B cell (primary cell): ENCODE measurements around the gene TTC21B. TPM values are rescaled to one million over a fixed set of nuclear protein-coding genes. Genes with fewer than 3 reads are reported as not detected.

ENCODE experiments used
- ATAC-seq: fragments of 200-7000 bp; cut with Tn5 transposase; one replicate; pipeline ENCODE4 v1.10.0; 2021; ENCODE audit warnings: low read depth, mild to moderate bottlenecking, moderate number of reproducible peaks, moderate library complexity
- CTCF ChIA-PET: fragments of 350-600 bp; sonication (Branson Sonifier 250); formaldehyde crosslinking; loops from one replicate; lab custom pipeline; 2021; ENCODE audit warnings: antibody characterized with exemption, inconsistent platforms; lab: Charles Lee
- POLR2A ChIA-PET: fragments of 350-600 bp; sonication (Branson Sonifier 250); formaldehyde crosslinking; loops from one replicate; lab custom pipeline; 2021; ENCODE audit warnings: antibody characterized with exemption; lab: Charles Lee
- DNase-seq: peaks from one replicate; pipeline ENCODE4 v3.0.0; 2013
- H2AFZ ChIP-seq: 2 replicates; pipeline ENCODE4 v1.6.1; 2012; ENCODE audit warnings: mild to moderate bottlenecking, low read depth, low read length; ENCODE audit not compliant: insufficient read depth, poor library complexity, severe bottlenecking
- H3K27ac ChIP-seq, 2 donors: 1 replicate in 1 of 2; 2 replicates in 1 of 2; pipeline ENCODE4 v1.5.1; 2012 to 2013; ENCODE audit warnings: low read length in 2 of 2, mild to moderate bottlenecking in 2 of 2, moderate library complexity in 1 of 2
- H3K27me3 ChIP-seq, 4 experiments: fragments of 200-600 bp in 1 of 4; sonication (generic) in 1 of 4; replicated peaks in 1 of 4; 1 replicate in 2 of 4; 2 replicates in 2 of 4; pipeline versions ENCODE4 v1.6.1 to v1.7.0; 2013 to 2016; ENCODE audit warnings: low read length in 3 of 4, mild to moderate bottlenecking in 2 of 4, mixed read lengths in 1 of 4, moderate library complexity in 1 of 4; ENCODE audit not compliant: insufficient read depth in 4 of 4, control insufficient read depth in 3 of 4; ENCODE audit errors: control extremely low read depth in 1 of 4
- H3K36me3 ChIP-seq, 2 experiments: replicated peaks in 1 of 2; 1 replicate in 1 of 2; 2 replicates in 1 of 2; pipeline versions ENCODE4 v1.6.1 to v1.7.1; 2013; ENCODE audit warnings: low read length in 1 of 2; ENCODE audit not compliant: insufficient read depth in 2 of 2, control insufficient read depth in 1 of 2; ENCODE audit errors: control extremely low read depth in 1 of 2, extremely low read depth in 1 of 2
- H3K4me1 ChIP-seq, 2 donors: fragments of 200-600 bp in 1 of 2; sonication (generic) in 1 of 2; 1 replicate in 1 of 2; 2 replicates in 1 of 2; pipeline versions ENCODE4 v1.5.1 to v1.6.1; 2013 to 2017; ENCODE audit warnings: low read length in 2 of 2; ENCODE audit not compliant: control insufficient read depth in 2 of 2, insufficient read depth in 2 of 2
- H3K4me2 ChIP-seq: replicated peaks from 2 replicates; pipeline ENCODE3; 2012; ENCODE audit warnings: mild to moderate bottlenecking, low read depth, low read length; ENCODE audit not compliant: poor library complexity, severe bottlenecking
- H3K4me3 ChIP-seq, 5 experiments: fragments of 200-600 bp in 1 of 5; sonication (generic) in 1 of 5; 1 replicate in 3 of 5; 2 replicates in 2 of 5; pipeline versions ENCODE4 v1.5.1 to v1.7.0; 2011 to 2016; ENCODE audit warnings: low read length in 4 of 5, mild to moderate bottlenecking in 4 of 5, low read depth in 2 of 5, control low read depth in 1 of 5, moderate library complexity in 1 of 5; ENCODE audit not compliant: insufficient read depth in 1 of 5; ENCODE audit errors: control extremely low read depth in 1 of 5, extremely low read depth in 1 of 5
- H3K79me2 ChIP-seq: fragments of 200-600 bp; sonication (generic); one replicate; pipeline ENCODE4 v1.6.0; 2016; ENCODE audit warnings: low read length; ENCODE audit not compliant: control insufficient read depth, insufficient read depth
- H3K9ac ChIP-seq: fragments of 200-600 bp; sonication (generic); 2 replicates; pipeline ENCODE4 v1.6.1; 2017; ENCODE audit warnings: mild to moderate bottlenecking, low read length, moderate library complexity
- H3K9me3 ChIP-seq, 3 donors: one replicate each; pipeline versions ENCODE4 v1.6.1 to v1.7.1; 2013; ENCODE audit warnings: low read length in 2 of 3; ENCODE audit not compliant: control insufficient read depth in 2 of 3, insufficient read depth in 1 of 3; ENCODE audit errors: control extremely low read depth in 1 of 3
- H4K20me1 ChIP-seq: 2 replicates; pipeline ENCODE4 v1.6.0; 2012; ENCODE audit warnings: mild to moderate bottlenecking, low read length; ENCODE audit not compliant: insufficient read depth, control insufficient read depth, poor library complexity, severe bottlenecking
- H3K27ac Mint-ChIP-seq: one replicate; pipeline ENCODE4 v1.8.0; 2021; ENCODE audit warnings: mixed read lengths
- H3K27me3 Mint-ChIP-seq: one replicate; pipeline ENCODE4 v1.8.0; 2021; ENCODE audit warnings: mixed read lengths
- H3K4me1 Mint-ChIP-seq: one replicate; pipeline ENCODE4 v1.8.0; 2021; ENCODE audit warnings: mixed read lengths
- H3K4me3 Mint-ChIP-seq: one replicate; pipeline ENCODE4 v1.8.0; 2021; ENCODE audit warnings: mixed read lengths
- H3K9me3 Mint-ChIP-seq: one replicate; pipeline ENCODE4 v1.8.0; 2022; ENCODE audit warnings: mixed read lengths; ENCODE audit not compliant: insufficient read depth
- EZH2 ChIP-seq: IDR thresholded peaks from 2 replicates; pipeline ENCODE4 v1.6.1; 2012; ENCODE audit warnings: borderline replicate concordance, low read depth, mild to moderate bottlenecking, moderate library complexity, low read length; ENCODE audit not compliant: insufficient read depth, poor library complexity, severe bottlenecking
- WGBS: methylation state at CpG from one replicate; pipeline ENCODE4 v1.1.5; 2013; ENCODE audit warnings: missing lambda C conversion rate; ENCODE audit not compliant: insufficient coverage; 5-methylcytosine and 5-hydroxymethylcytosine counted together
- intact Hi-C: fragments of 100-400 bp; cut with micrococcal nuclease; formaldehyde crosslinking; loops from one replicate; pipeline ENCODE4 v1.10.0; 2022
- polyA plus RNA-seq: library from polyadenylated mRNA; depleted of rRNA; stranded (reverse); fragments of >200 nt; gene quantifications from 2 replicates; pipeline ENCODE4 v1.2.3, GENCODE V29; 2012
- total RNA-seq, 2 donors: library from RNA; stranded (reverse); fragments of 120-200 nt in 1 of 2; gene quantifications; 1 replicate in 1 of 2; 2 replicates in 1 of 2; pipeline versions ENCODE4 v1.2.3 to v1.2.4, GENCODE V29; 2013 to 2022
- TF ChIP-seq, protein P1 (sequence below): fragments of 200-600 bp; IDR thresholded peaks from one replicate; pipeline ENCODE4 v1.8.0; 2022; ENCODE audit warnings: antibody characterized with exemption, mild to moderate bottlenecking

Gene TTC21B
- total and polyA plus RNA-seq, 2 donors (not counting 1 experiment from before 2014, with no cell fraction given): 11.5 to 41.5 TPM

GRCh38 chr2:165902934-165903333, 50.6 kb downstream of the TTC21B start:
- no peak for ATAC-seq
- Mint-ChIP-seq H3K9me3 (peaks cover 2% of the 10 kb centered on the region), H3K27ac (no peak overlapping the region), H3K4me1 (peaks cover 3% of the 10 kb centered on the region), H3K27me3 (no peaks in the 10 kb centered on the region), H3K4me3 (no peak overlapping the region)
- POLR2A ChIA-PET: no interaction called here
- H3K79me2 ChIP-seq: no peaks in the 10 kb centered on the region
- H3K4me2 ChIP-seq: no peak overlapping the region
- H3K27me3 ChIP-seq: no peaks in the 10 kb centered on the region
- intact Hi-C loops: no loop called here
- no peaks in the 10 kb centered on the region for H3K9me3 ChIP-seq
- H2AFZ ChIP-seq: no peak overlapping the region
- CTCF ChIA-PET: interaction anchor here (0.7 to 2.1 kb wide), 2 partner anchors 29 to 476 kb away, joined by 3 to 9 read pairs; no protein-coding TSS in a partner anchor
- H3K9ac ChIP-seq: no peak overlapping the region
- H4K20me1 ChIP-seq: no peaks in the 10 kb centered on the region
- no peak overlapping the region for H3K27ac ChIP-seq
- DNase-seq: peak; percentile 6
- H3K36me3 ChIP-seq: peaks cover 0 to 26% of the 10 kb centered on the region in 2 experiments
- peaks cover 0 to 2% of the 10 kb centered on the region in 2 donors for H3K4me1 ChIP-seq
- H3K4me3 ChIP-seq: no peak overlapping the region
- no peak for TF ChIP-seq EZH2
- TF ChIP-seq, protein P1, sequence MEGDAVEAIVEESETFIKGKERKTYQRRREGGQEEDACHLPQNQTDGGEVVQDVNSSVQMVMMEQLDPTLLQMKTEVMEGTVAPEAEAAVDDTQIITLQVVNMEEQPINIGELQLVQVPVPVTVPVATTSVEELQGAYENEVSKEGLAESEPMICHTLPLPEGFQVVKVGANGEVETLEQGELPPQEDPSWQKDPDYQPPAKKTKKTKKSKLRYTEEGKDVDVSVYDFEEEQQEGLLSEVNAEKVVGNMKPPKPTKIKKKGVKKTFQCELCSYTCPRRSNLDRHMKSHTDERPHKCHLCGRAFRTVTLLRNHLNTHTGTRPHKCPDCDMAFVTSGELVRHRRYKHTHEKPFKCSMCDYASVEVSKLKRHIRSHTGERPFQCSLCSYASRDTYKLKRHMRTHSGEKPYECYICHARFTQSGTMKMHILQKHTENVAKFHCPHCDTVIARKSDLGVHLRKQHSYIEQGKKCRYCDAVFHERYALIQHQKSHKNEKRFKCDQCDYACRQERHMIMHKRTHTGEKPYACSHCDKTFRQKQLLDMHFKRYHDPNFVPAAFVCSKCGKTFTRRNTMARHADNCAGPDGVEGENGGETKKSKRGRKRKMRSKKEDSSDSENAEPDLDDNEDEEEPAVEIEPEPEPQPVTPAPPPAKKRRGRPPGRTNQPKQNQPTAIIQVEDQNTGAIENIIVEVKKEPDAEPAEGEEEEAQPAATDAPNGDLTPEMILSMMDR: no peak

- no peak overlapping the region for H3K4me3 Mint-ChIP-seq
- Histone ChIP-seq H3K27ac (no peak overlapping the region), H3K4me3 (no peak overlapping the region), H3K27me3 (no peaks in the 10 kb centered on the region), H4K20me1 (no peaks in the 10 kb centered on the region), H3K36me3 (peaks cover 0 to 32% of the 10 kb centered on the region in 2 experiments), H3K9ac (no peak overlapping the region), H3K4me1 (peaks cover 6 to 14% of the 10 kb centered on the region in 2 donors), H2AFZ (no peak overlapping the region), H3K79me2 (no peaks in the 10 kb centered on the region), H3K9me3 (no peaks in the 10 kb centered on the region), H3K4me2 (no peak overlapping the region)
- DNase-seq: no peak
- no peak for TF ChIP-seq EZH2
- TF ChIP-seq, protein P1: no peak
- ATAC-seq: no peak
- peaks cover 7% of the 10 kb centered on the region for H3K4me1 Mint-ChIP-seq
- H3K27ac Mint-ChIP-seq: no peak overlapping the region
- WGBS: 75% methylated on average over 1 of the region's 7 CpGs
- no peaks in the 10 kb centered on the region for H3K27me3 Mint-ChIP-seq
- intact Hi-C loops: no loop called here
- POLR2A ChIA-PET: no interaction called here
- CTCF ChIA-PET: interaction anchor here (0.6 kb wide), 1 partner anchor 1236 kb away, joined by 3 read pairs; no protein-coding TSS in a partner anchor
- peaks cover 2% of the 10 kb centered on the region for H3K9me3 Mint-ChIP-seq
Measured at GRCh38 chr2:165901620-165902298, 51.8 kb downstream of the TTC21B start.
